ENCODE data around the gene CAPN6. TPM values are rescaled to one million over a fixed set of nuclear protein-coding genes. Genes with fewer than 3 reads are reported as not detected.

The CAPN6 gene
- total and polyA plus RNA-seq, 8 donors: 0.29 to 25.4 (median 15.7) TPM

DNA sequence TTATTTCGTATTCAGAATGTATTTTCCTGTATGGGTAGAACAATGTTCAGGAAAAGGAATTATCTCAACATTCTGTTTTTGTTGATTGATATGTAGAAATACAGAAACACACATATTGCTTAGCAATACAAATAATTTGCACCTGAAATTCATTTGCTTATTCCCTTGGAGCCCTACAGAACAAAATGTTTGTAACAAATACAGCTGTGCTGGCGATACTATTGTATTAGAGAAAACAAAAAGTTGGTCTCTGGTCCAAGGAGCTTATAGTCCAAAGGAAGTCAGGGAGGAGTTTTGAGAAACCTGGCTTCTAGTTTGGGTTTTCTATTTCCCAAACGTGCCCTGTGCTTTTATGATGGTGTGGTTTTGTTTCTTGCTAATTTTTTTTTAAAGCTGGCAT is 37.8 kb upstream of the CAPN6 start:
- DNase-seq: no peak
- peaks cover 0 to 12% of the 10 kb centered on the region in 2 donors for H3K27me3 ChIP-seq
- intact Hi-C loops (cut with DNase I): no loop called here
- H3K36me3 ChIP-seq: no peaks in the 10 kb centered on the region
- no peak overlapping the region for H3K27ac ChIP-seq
- no peaks in the 10 kb centered on the region for H3K4me1 ChIP-seq
- H3K9me3 ChIP-seq: no peaks in the 10 kb centered on the region
- TF ChIP-seq, protein P1, sequence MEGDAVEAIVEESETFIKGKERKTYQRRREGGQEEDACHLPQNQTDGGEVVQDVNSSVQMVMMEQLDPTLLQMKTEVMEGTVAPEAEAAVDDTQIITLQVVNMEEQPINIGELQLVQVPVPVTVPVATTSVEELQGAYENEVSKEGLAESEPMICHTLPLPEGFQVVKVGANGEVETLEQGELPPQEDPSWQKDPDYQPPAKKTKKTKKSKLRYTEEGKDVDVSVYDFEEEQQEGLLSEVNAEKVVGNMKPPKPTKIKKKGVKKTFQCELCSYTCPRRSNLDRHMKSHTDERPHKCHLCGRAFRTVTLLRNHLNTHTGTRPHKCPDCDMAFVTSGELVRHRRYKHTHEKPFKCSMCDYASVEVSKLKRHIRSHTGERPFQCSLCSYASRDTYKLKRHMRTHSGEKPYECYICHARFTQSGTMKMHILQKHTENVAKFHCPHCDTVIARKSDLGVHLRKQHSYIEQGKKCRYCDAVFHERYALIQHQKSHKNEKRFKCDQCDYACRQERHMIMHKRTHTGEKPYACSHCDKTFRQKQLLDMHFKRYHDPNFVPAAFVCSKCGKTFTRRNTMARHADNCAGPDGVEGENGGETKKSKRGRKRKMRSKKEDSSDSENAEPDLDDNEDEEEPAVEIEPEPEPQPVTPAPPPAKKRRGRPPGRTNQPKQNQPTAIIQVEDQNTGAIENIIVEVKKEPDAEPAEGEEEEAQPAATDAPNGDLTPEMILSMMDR (IDR thresholded peaks at IDR 0.05): no peak
- no peak for ATAC-seq
- H3K4me3 ChIP-seq: no peak overlapping the region

DNA sequence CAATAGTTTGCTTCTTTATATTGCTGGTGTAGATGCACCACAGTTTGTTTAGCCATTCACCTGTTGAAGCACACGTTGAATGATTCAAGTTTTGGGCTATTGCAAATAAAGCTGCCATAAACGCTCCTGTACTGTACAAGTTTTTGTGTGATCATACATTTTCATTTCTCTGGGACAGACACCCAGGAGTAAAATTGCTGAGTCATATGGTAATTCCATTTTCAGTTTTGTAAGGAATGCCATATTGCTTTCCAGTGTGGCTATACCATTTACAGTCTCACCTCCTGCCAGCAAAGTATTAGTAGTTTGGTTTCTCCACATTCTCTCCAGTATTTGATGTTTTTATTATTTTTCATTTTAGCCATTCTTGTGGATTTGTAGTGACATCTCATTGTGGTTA is 32.0 kb upstream of the CAPN6 start:
- no peak for DNase-seq
- Histone ChIP-seq H3K9me3 (no peaks in the 10 kb centered on the region), H3K27ac (no peak overlapping the region), H3K4me1 (no peaks in the 10 kb centered on the region), H3K36me3 (no peaks in the 10 kb centered on the region), H3K27me3 (peaks cover 0 to 11% of the 10 kb centered on the region in 2 donors), H3K4me3 (no peak overlapping the region)
- ATAC-seq: no peak
- intact Hi-C loops (cut with DNase I): no loop called here
- TF ChIP-seq, protein P1 (IDR thresholded peaks at IDR 0.05): no peak

DNA sequence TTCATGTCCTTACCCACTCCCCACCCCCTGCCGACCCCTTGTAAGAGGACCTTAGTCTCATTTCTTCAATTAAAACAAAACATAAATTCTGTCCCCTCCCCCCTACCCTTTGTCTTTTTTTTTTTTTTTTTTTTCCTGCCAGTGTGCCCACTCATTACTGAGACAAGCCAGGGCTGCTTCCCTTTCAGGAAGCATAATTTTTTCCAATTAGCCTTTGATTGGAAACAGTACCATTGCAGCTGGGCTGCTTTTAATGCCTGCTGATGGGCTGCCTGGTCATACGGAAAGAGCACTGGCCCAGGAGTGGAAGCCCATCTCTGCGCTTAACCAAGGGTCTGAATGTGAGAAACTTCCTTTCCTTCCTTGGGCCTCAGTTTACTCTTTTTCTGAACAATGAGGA is 18.6 kb upstream of the CAPN6 start:
- no peak for ATAC-seq
- TF ChIP-seq, protein P1 (IDR thresholded peaks at IDR 0.05): no peak
- H3K4me3 ChIP-seq: no peak overlapping the region

DNA sequence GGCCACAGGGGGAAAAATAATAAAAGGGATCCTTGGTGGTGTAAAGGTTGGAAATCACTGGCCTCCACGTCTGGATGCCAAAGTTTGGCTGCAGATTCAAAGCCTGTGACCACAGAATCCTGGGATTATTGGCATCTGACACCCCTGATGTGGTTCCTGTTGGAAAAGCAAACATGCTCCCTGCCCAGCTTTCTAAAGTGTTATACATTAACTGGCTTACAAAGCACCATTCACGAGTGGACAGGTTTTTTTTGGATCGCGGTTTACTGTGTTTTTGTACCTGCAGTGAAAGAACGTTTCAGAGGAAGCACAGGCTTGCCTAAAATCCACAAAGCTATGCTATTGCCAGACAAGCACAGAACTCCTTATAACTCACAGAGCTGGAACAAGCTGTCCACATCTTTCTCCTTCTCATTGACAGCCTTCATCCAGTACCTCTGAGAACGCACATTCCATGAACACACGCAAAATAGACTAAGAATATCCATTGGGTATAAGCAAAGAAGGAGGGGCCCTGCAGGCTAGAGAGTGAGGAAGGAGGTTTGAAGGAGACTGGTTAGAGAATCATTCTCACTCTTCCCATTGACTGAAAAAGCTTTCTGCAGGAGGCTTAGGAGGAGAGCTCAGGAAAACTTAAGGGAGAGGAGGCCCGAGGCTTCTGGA is 14.5 kb upstream of the CAPN6 start:
- H3K27me3 ChIP-seq: peaks cover 0 to 3% of the 10 kb centered on the region in 2 donors
- no peak for DNase-seq

More for the DNA sequence above, 18.6 kb upstream of the CAPN6 start:
- no peaks in the 10 kb centered on the region for H3K36me3 ChIP-seq
- H3K9me3 ChIP-seq: no peaks in the 10 kb centered on the region
- no peaks in the 10 kb centered on the region for H3K4me1 ChIP-seq
- no peak overlapping the region for H3K27ac ChIP-seq
- intact Hi-C loops (cut with DNase I): no loop called here
- H3K27me3 ChIP-seq: peaks cover 0 to 7% of the 10 kb centered on the region in 2 donors
- DNase-seq: no peak

DNA sequence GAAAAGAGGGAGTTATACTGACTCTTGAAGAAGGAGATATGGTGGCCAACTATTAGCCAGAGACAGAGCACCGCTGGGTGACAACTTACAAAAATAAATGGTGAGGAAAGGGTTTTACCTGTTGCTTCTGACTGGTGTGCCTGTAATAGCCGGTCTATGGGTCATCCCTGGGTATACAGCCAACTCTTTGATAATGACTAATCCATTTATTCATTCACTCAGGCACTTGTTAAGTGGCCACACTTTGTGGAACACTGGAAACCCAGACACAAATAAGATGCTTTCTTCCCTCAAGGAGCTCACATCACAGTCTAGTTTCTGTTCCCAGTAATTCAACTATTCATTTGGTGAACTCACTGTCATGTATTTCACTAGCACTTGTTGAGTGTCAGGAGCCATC is 13.2 kb upstream of the CAPN6 start:
- H3K4me3 ChIP-seq: no peak overlapping the region
- ATAC-seq (no peak), DNase-seq (no peak)
- no peaks in the 10 kb centered on the region for H3K9me3 ChIP-seq
- H3K27ac ChIP-seq: no peak overlapping the region
- H3K4me1 ChIP-seq: no peaks in the 10 kb centered on the region
- H3K27me3 ChIP-seq: peaks cover 0 to 3% of the 10 kb centered on the region in 2 donors
- TF ChIP-seq, protein P1 (IDR thresholded peaks at IDR 0.05): no peak
- no peaks in the 10 kb centered on the region for H3K36me3 ChIP-seq
- intact Hi-C loops (cut with DNase I): no loop called here

More for the DNA sequence above, 14.5 kb upstream of the CAPN6 start:
- Histone ChIP-seq H3K4me3 (no peak overlapping the region), H3K9me3 (no peaks in the 10 kb centered on the region), H3K36me3 (no peaks in the 10 kb centered on the region), H3K27ac (no peak overlapping the region), H3K4me1 (no peaks in the 10 kb centered on the region)
- intact Hi-C loops (cut with DNase I): no loop called here
- no peak for ATAC-seq
- TF ChIP-seq, protein P1 (IDR thresholded peaks at IDR 0.05): no peak

Data from left lung (tissue), 10 donors.